Activated T-cell treated with anti-CD3 and anti-CD28 coated beads, Interleukin-2, amount 50 U/mL, for 24 hours (primary cell): ENCODE data around the gene ZNF19.

Experiments
- DNase-seq: peaks from one replicate; pipeline ENCODE4 v3.0.0-alpha.2; 2020
- H3K27ac Mint-ChIP-seq: 2 replicates; pipeline ENCODE4 v1.8.0; 2020; ENCODE audit warnings: mild to moderate bottlenecking, mixed read lengths
- H3K27me3 Mint-ChIP-seq: 2 replicates; pipeline ENCODE4 v1.8.0; 2020; ENCODE audit warnings: mixed read lengths
- H3K36me3 Mint-ChIP-seq: 2 replicates; pipeline ENCODE4 v1.8.0; 2020; ENCODE audit warnings: low read depth, mixed read lengths
- H3K4me1 Mint-ChIP-seq: 2 replicates; pipeline ENCODE4 v1.8.0; 2020; ENCODE audit warnings: low read depth, mixed read lengths
- H3K4me3 Mint-ChIP-seq: 2 replicates; pipeline ENCODE4 v1.8.0; 2020; ENCODE audit warnings: mild to moderate bottlenecking, moderate library complexity, mixed read lengths
- H3K9me3 Mint-ChIP-seq: 2 replicates; pipeline ENCODE4 v1.8.0; 2020; ENCODE audit warnings: mixed read lengths

ZNF19 gene

GRCh38 chr16:71441348-71442050 is 47.6 kb downstream of the ZNF19 start:
- H3K36me3 Mint-ChIP-seq = peaks cover 6% of the 10 kb centered on the region
- no peak overlapping the region for H3K27ac Mint-ChIP-seq
- peak; percentile 61 for DNase-seq
- H3K4me1 Mint-ChIP-seq = no peaks in the 10 kb centered on the region
- no peak overlapping the region for H3K4me3 Mint-ChIP-seq
- H3K9me3 Mint-ChIP-seq = peaks cover 16% of the 10 kb centered on the region
- peaks cover 37% of the 10 kb centered on the region for H3K27me3 Mint-ChIP-seq

DNA sequence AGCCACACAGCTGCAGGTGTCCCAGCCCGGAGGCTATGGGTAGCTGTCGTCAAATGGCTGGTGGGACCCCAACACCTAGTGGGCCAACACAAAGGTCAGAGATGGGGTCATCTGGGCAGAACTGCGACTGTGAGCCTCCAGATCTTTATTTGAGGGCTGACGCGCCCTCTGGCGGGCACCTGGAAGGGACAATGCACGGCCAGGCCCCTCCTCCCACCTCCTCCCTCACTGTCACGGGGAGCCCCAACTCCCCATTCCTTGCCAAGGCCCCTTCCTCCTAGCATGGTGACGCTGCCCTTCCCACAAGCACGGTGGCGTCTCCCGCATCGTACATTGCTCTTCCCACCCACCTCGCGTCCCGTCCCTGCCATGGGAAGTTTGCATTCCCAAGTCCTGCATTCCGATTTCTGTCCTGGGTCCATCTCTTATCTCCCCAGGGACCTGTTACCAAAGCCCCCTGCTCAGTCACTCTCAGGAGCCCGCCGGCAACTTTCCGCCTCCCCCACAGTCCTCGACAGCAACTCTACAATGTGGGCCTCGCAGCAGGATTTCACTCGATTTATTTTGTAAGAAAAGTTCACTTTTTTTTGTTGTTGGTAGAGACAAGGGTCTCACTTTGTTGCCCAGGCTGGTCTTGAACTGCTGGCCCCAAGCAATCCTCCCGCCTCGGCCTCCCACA is 48.3 kb downstream of the ZNF19 start:
- Mint-ChIP-seq H3K27ac (no peak overlapping the region), H3K36me3 (peaks cover 5% of the 10 kb centered on the region), H3K4me1 (no peaks in the 10 kb centered on the region), H3K27me3 (peaks cover 38% of the 10 kb centered on the region), H3K4me3 (no peak overlapping the region), H3K9me3 (peaks cover 14% of the 10 kb centered on the region)
- DNase-seq = no peak

DNA sequence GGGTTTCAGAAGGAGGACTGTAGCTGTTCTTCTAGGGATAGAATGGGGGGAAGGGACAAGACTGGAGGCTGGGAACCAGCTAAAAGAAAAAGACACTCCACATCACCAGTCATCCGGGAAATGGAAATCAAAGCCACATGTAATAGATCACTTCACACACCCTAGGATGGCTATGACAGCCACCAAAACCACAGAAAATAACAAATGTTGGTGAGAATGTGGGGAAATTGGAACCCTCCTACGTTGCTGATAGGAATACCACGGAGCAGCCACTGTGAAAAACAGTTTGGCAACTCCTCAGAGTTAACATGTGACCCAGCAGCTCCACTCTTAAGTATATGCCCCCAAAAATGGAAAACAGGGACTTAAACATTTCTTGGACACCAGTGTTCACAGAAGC is 49.6 kb downstream of the ZNF19 start:
- H3K4me1 Mint-ChIP-seq = no peaks in the 10 kb centered on the region
- no peaks in the 10 kb centered on the region for H3K36me3 Mint-ChIP-seq
- no peak overlapping the region for H3K4me3 Mint-ChIP-seq
- H3K9me3 Mint-ChIP-seq = peaks cover 8% of the 10 kb centered on the region
- DNase-seq = no peak
- H3K27ac Mint-ChIP-seq = no peak overlapping the region
- peaks cover 38% of the 10 kb centered on the region for H3K27me3 Mint-ChIP-seq

DNA sequence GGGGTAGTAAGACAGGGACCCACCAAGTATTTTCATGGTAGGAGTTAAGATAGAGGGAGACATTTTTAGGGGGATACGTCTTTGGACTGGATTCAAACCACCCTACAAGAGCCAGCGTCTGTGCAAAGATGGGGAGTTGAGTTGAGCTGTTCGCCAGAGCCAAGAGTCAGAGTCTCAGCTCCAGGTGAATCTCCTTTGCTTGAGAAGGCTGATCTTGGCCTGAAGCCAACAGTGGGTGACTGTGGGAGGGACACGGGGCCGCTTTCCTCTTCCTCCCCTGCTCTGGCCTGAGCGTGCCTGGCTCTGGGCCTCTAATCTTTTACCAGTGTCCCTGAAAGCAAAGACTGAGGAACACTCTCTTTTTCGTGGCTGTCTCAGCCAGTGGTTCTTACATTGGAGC is 52.7 kb downstream of the ZNF19 start:
- no peak for DNase-seq
- Mint-ChIP-seq H3K36me3 (no peaks in the 10 kb centered on the region), H3K9me3 (no peaks in the 10 kb centered on the region), H3K27ac (no peak overlapping the region), H3K4me1 (no peaks in the 10 kb centered on the region), H3K4me3 (no peak overlapping the region), H3K27me3 (peaks cover 55% of the 10 kb centered on the region)

- H3K4me3 Mint-ChIP-seq = no peak overlapping the region
- H3K36me3 Mint-ChIP-seq = no peaks in the 10 kb centered on the region
- H3K4me1 Mint-ChIP-seq = no peaks in the 10 kb centered on the region
- peaks cover 50% of the 10 kb centered on the region for H3K27me3 Mint-ChIP-seq
- H3K27ac Mint-ChIP-seq = no peak overlapping the region
- no peak for DNase-seq
- H3K9me3 Mint-ChIP-seq = no peaks in the 10 kb centered on the region
These were observed 56.2 kb downstream of the ZNF19 start for GRCh38 chr16:71432906-71433305.

- H3K4me1 Mint-ChIP-seq = no peaks in the 10 kb centered on the region
- no peaks in the 10 kb centered on the region for H3K9me3 Mint-ChIP-seq
- peaks cover 47% of the 10 kb centered on the region for H3K27me3 Mint-ChIP-seq
- no peak overlapping the region for H3K27ac Mint-ChIP-seq
- H3K36me3 Mint-ChIP-seq = no peaks in the 10 kb centered on the region
- no peak overlapping the region for H3K4me3 Mint-ChIP-seq
- DNase-seq = no peak
These were observed 57.1 kb downstream of the ZNF19 start for GRCh38 chr16:71431991-71432390.

- Mint-ChIP-seq H3K36me3 (no peaks in the 10 kb centered on the region), H3K27ac (no peak overlapping the region), H3K27me3 (peaks cover 52% of the 10 kb centered on the region), H3K4me1 (peaks cover 6% of the 10 kb centered on the region), H3K9me3 (no peaks in the 10 kb centered on the region), H3K4me3 (no peak overlapping the region)
- no peak for DNase-seq
These were observed 57.9 kb downstream of the ZNF19 start for GRCh38 chr16:71431176-71431575.

GRCh38 chr16:71430744-71431143 is 58.4 kb downstream of the ZNF19 start:
- H3K27me3 Mint-ChIP-seq = peaks cover 57% of the 10 kb centered on the region
- H3K4me3 Mint-ChIP-seq = no peak overlapping the region
- no peaks in the 10 kb centered on the region for H3K36me3 Mint-ChIP-seq
- H3K27ac Mint-ChIP-seq = no peak overlapping the region
- no peaks in the 10 kb centered on the region for H3K9me3 Mint-ChIP-seq
- peaks cover 7% of the 10 kb centered on the region for H3K4me1 Mint-ChIP-seq
- DNase-seq = no peak

- peaks cover 68% of the 10 kb centered on the region for H3K27me3 Mint-ChIP-seq
- no peaks in the 10 kb centered on the region for H3K36me3 Mint-ChIP-seq
- no peak overlapping the region for H3K4me3 Mint-ChIP-seq
- peaks cover 9% of the 10 kb centered on the region for H3K4me1 Mint-ChIP-seq
- no peak overlapping the region for H3K27ac Mint-ChIP-seq
- no peak for DNase-seq
- no peaks in the 10 kb centered on the region for H3K9me3 Mint-ChIP-seq
These were observed 59.5 kb downstream of the ZNF19 start for GRCh38 chr16:71429581-71429980.

GRCh38 chr16:71428883-71429282 is 60.2 kb downstream of the ZNF19 start:
- no peak for DNase-seq
- no peak overlapping the region for H3K4me3 Mint-ChIP-seq
- peaks cover 75% of the 10 kb centered on the region for H3K27me3 Mint-ChIP-seq
- no peak overlapping the region for H3K27ac Mint-ChIP-seq
- no peaks in the 10 kb centered on the region for H3K9me3 Mint-ChIP-seq
- H3K4me1 Mint-ChIP-seq = peaks cover 9% of the 10 kb centered on the region
- no peaks in the 10 kb centered on the region for H3K36me3 Mint-ChIP-seq

DNA sequence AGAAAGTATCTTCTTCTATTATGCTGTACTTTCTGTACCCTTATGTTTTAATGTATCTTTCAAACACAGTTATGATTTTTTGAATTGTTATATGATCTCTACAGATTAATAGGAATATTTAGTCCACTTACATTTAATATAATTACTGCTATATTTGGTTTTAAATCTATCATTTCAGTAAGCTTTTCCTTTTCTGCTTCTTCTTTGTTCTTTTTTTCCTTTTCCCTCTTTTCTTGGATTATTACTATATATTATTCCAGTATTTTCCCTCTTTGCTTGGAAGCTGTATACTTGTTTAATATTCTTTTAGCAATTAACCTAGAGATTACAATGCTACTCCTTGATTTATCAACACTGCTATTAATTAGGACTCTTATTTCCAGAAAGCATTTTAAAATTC is 60.7 kb downstream of the ZNF19 start:
- Mint-ChIP-seq H3K36me3 (no peaks in the 10 kb centered on the region), H3K4me1 (peaks cover 9% of the 10 kb centered on the region), H3K4me3 (no peak overlapping the region), H3K27me3 (peaks cover 77% of the 10 kb centered on the region), H3K9me3 (no peaks in the 10 kb centered on the region), H3K27ac (no peak overlapping the region)
- DNase-seq = no peak

DNA sequence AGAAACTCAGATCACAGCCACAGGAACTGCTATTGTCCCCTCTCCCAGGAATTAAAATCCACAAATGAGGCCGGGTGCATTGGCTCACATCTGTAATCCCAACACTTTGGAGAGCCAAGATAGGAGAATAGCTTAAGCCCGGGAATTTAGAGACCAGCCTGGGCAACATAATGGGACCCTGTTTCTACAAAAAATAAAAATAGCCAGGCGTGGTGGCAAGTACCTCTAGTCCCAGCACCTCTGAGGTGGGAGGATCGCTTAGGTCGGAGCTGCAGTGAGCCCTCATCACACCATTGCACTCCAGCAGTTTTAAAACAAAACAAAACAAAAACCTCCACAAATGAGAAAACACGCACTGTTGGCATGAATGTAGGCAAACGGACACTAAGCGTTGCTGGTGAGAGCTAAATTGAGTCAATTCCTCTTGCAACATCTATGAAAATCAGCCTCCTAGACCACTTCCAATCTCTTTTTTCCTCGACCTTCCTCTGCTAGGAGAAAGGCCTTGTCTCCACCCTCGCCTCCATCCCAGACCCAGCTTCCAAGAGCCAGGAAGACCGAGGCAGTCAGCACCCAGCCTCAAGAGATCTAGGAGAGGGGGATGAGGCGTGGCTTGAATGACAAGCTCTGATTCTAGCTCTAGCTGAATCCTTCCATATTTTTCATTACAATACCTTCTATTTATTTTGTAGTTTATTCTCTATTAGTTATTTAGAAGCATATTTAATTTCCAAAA is 62.1 kb downstream of the ZNF19 start:
- Mint-ChIP-seq H3K4me1 (peaks cover 9% of the 10 kb centered on the region), H3K27ac (peak overlapping the region; percentile 75), H3K36me3 (no peaks in the 10 kb centered on the region), H3K4me3 (no peak overlapping the region), H3K27me3 (peaks cover 73% of the 10 kb centered on the region), H3K9me3 (no peaks in the 10 kb centered on the region)
- no peak for DNase-seq

DNA sequence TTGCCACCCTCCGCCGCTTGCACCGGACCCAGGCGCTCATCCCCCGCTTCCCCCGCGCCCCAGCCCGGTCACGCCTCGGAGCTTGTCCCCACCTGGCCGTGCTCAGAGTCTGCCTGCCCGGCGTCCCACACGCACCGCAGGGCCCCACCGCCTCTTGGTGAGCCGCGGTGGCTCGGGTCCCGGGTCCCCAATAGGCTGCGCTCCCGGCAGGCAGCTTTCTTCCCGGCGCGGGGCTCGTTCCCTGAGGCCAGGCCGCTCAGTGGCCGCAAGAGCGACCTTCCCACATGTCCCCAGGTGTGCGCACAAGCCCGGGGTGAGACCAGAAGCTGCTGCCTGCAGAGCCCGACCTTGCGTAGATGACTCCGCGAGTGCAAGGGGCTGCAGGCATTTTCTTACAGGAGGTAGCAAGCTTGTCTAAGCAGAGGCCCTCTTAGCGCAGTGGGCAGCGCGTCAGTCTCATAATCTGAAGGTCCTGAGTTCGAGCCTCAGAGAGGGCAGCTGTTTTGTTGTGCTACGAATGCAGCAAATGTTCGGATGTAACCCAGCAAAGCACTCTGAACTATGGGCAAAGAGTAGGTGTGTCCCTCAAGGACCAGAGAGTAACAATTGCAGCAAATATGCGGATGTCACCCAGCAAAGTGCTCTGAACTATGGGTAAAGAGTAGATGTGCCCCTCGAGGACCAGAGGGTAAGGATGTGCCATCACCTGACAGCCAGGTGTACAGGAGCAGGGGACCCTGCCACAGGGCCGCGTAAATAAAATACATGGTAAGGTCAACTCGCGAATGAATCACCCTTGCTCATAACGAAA is 62.9 kb downstream of the ZNF19 start:
- DNase-seq = peak; percentile 72
- no peaks in the 10 kb centered on the region for H3K9me3 Mint-ChIP-seq
- H3K27ac Mint-ChIP-seq = peak overlapping the region; percentile 75
- H3K36me3 Mint-ChIP-seq = no peaks in the 10 kb centered on the region
- peaks cover 9% of the 10 kb centered on the region for H3K4me1 Mint-ChIP-seq
- H3K27me3 Mint-ChIP-seq = peaks cover 67% of the 10 kb centered on the region
- peak overlapping the region; percentile 46 for H3K4me3 Mint-ChIP-seq

DNA sequence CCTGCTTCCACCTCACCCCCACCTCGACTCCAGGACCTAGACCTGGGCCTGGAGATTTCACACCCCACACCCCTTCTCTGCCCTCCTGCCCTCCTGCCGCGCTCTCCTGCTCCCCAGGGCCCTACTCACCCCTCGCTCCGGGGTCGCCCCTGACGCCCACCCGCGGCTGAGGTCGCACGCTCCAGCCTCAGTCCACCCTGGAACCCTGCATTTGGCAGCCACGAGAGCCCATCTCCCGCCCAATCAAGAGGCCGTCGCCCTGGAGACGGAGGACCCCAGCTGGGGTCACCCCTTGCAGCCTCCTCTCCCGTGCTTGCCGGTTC is 63.4 kb downstream of the ZNF19 start:
- DNase-seq = no peak
- peak overlapping the region; percentile 4 for H3K4me3 Mint-ChIP-seq
- H3K27me3 Mint-ChIP-seq = peaks cover 61% of the 10 kb centered on the region
- H3K4me1 Mint-ChIP-seq = peaks cover 9% of the 10 kb centered on the region
- H3K9me3 Mint-ChIP-seq = no peaks in the 10 kb centered on the region
- no peak overlapping the region for H3K27ac Mint-ChIP-seq
- no peaks in the 10 kb centered on the region for H3K36me3 Mint-ChIP-seq
